GM06990 (cell line): ENCODE results near the gene SFN.

Experiments
- DNase-seq: peaks from one replicate; pipeline ENCODE4 v3.0.0-alpha.2; 2011; ENCODE audit not compliant: insufficient read length; ENCODE audit errors: extremely low read depth
- H3K27me3 ChIP-seq: replicated peaks from 2 replicates; pipeline ENCODE4 v1.6.0; 2011; ENCODE audit warnings: low read length; ENCODE audit not compliant: control insufficient read depth, insufficient read depth
- H3K36me3 ChIP-seq: 2 replicates; pipeline ENCODE4 v1.5.1; 2011; ENCODE audit warnings: low read length; ENCODE audit not compliant: control insufficient read depth, insufficient read depth
- H3K4me3 ChIP-seq: replicated peaks from 2 replicates; pipeline ENCODE4 v1.5.1; 2011; ENCODE audit warnings: low read depth, mild to moderate bottlenecking, control low read depth, low read length
- TF ChIP-seq, protein P1 (sequence below): IDR thresholded peaks from 2 replicates; pipeline ENCODE4 v1.5.1; 2011; ENCODE audit warnings: low read length, control low read depth, mild to moderate bottlenecking, inconsistent platforms; ENCODE audit not compliant: insufficient read depth, poor library complexity, severe bottlenecking

The SFN gene

DNA sequence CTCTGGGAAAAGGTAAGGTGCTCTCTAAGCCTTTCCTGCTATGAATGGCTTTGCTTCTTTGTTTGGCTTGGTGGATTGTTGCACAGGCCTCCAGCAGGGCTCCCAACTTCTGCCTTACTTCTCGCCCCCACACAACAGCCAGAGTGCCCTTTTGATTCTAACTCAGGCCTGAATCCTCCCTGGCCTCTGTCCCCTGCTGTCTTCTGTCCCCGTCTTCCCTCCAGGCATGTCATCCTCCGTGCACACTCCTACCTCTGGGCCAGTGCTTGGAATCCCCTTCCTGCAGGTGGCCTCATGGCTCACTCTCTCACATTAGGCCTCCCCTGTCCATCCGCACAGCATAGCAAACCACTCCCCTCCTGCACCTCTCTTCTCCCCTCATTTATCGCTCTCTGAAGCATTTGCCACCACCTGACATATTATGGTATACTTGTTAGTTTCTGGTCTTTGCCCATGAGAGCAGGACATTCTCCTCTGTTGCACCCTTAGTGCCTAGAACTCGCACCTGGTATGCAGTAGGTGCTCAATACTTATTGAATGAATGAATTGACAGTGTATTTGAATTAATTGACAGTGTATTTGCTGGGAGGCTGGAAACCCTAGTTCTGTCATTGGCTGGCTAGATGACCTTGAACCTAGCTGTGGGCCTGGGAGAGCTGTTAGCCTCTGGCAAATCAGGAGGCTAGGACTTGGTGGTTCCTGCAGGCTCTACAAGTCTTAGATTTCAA, 33.6 kb upstream of the SFN start:
- H3K4me3 ChIP-seq = peak overlapping the region; percentile 88
- H3K27me3 ChIP-seq = no peaks in the 10 kb centered on the region
- DNase-seq = no peak
- peaks cover 13% of the 10 kb centered on the region for H3K36me3 ChIP-seq
- TF ChIP-seq, protein P1, sequence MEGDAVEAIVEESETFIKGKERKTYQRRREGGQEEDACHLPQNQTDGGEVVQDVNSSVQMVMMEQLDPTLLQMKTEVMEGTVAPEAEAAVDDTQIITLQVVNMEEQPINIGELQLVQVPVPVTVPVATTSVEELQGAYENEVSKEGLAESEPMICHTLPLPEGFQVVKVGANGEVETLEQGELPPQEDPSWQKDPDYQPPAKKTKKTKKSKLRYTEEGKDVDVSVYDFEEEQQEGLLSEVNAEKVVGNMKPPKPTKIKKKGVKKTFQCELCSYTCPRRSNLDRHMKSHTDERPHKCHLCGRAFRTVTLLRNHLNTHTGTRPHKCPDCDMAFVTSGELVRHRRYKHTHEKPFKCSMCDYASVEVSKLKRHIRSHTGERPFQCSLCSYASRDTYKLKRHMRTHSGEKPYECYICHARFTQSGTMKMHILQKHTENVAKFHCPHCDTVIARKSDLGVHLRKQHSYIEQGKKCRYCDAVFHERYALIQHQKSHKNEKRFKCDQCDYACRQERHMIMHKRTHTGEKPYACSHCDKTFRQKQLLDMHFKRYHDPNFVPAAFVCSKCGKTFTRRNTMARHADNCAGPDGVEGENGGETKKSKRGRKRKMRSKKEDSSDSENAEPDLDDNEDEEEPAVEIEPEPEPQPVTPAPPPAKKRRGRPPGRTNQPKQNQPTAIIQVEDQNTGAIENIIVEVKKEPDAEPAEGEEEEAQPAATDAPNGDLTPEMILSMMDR = no peak

DNA sequence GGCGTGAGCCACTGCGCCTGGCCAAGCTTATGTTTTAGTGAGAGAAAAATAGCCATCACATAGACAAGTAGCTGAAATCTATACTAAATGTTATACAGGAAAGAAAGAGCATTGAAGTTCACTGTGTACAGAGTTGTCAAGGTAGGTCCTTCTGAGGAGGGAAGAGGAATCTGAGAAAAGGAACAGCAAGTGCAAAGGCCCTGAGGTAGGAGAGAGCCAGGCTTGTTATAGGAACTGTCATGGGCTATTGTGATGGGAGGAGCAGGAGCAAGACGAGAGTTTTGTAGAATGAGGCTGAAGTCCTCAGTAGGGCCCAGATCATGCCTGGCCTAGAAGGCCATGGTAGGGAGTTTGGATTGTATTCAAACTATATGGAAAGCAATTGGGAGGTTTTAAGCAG, 31.9 kb upstream of the SFN start:
- Histone ChIP-seq H3K36me3 (peaks cover 20% of the 10 kb centered on the region), H3K4me3 (no peak overlapping the region), H3K27me3 (no peaks in the 10 kb centered on the region)
- no peak for DNase-seq
- TF ChIP-seq, protein P1 = no peak

DNA sequence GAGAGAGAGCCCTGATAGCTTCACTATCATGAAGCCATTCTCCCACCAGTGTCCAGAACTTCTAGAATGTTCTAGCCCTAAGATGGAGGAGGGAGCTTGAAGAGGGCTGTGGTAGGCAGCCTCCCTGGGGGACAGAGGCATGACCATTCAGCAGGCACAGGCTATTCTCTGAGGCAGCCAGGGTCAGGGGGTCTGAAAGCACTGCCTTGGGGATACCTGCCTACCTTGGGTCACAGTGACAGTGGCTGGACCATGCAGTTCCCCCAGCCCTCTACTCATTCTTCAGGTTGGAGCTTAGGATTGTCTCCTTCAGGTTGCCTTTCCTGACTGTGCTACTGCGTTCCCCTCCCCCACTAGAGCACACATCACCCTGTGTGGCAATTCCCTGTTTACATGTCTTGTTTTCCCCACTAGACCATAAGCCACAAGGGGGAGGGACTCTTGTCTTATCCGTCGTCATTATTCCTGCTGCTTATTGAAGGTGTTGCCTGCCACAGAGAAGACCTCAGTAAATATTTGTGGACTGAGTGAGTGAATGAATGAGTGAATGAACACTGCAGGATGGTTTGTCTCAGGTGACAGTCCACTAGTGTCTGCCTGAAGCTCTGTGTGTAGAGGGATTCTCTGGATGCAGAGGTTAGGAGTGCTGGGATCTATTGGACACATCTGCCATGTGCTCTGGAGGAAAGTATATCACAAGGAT, 31.3 kb upstream of the SFN start:
- TF ChIP-seq, protein P1 = no peak
- Histone ChIP-seq H3K27me3 (no peaks in the 10 kb centered on the region), H3K36me3 (peaks cover 21% of the 10 kb centered on the region), H3K4me3 (no peak overlapping the region)
- DNase-seq = no peak

DNA sequence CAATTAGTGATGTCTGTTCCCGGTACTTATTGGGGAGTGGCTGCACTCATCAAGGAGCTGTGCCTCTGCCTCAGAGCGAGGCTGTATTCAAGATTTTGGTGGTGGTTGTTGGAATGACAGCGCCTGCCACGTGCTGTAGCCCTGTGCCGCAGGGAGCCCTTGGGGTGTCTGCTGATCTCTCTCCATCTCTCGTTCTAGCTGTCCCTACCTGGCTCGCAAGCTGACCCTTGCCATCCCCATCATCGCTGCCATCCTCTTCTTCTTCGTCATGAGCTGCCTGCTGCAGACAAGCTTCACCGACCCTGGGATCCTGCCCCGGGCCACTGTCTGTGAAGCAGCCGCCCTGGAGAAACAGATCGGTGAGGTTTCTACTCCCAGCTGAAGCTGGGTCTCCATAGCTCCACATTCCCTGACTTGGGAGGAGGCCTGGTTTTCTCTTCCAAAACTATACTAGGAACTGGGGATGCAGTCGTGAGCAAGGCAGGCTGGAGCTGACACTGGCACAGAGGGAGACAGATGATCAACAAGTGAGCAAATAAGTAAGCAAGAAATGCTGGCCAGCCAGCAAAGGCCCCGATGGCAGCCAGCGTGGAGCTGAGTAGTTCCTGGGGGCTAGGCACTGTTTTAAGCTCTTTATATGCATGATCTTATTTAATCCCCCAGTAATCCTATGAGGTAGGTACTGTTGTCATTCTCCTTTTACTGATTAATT, 30.5 kb upstream of the SFN start:
- Histone ChIP-seq H3K36me3 (peaks cover 21% of the 10 kb centered on the region), H3K27me3 (no peaks in the 10 kb centered on the region)

More for the DNA sequence above, 30.5 kb upstream of the SFN start:
- TF ChIP-seq, protein P1 = no peak
- no peak for DNase-seq
- no peak overlapping the region for H3K4me3 ChIP-seq
